HFF-Myc (cell line): ENCODE data around the gene DOLPP1.

ENCODE experiments used
- DNase-seq: peaks from one replicate; pipeline ENCODE4 v3.0.0-alpha.2; 2011; ENCODE audit warnings: low read depth; ENCODE audit errors: extremely low read depth
- H3K4me3 ChIP-seq: replicated peaks from 2 replicates; pipeline ENCODE4 v1.5.1; 2011; ENCODE audit warnings: low read depth, mild to moderate bottlenecking, control low read depth, low read length
- TF ChIP-seq, protein P1 (sequence below): IDR thresholded peaks from 2 replicates; pipeline ENCODE4 v1.5.1; 2012; ENCODE audit warnings: mild to moderate bottlenecking, low read depth, low read length, control low read depth; ENCODE audit errors: missing control alignments

Gene DOLPP1

DNA sequence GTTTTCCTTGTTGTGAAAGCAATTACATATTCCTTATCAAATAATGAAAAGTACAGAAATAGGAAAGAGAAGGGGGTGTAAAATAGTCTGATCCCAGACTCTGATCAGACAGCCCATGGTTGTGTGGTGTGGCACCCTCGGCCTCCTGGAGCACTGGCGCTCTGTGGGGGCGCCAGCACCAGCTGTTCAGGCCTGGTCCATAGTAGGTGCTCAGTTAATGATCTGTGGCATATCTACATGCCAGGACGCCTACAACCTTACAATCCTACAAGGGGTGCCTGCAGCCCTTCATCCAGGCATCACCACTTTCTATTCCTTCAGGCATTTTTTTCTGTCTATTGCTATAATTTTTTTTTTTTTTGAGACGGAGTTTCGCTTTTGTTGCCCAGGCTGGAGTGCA lies 27.9 kb upstream of the DOLPP1 start:
- DNase-seq, result no peak
- no peak overlapping the region for H3K4me3 ChIP-seq
- TF ChIP-seq, protein P1, sequence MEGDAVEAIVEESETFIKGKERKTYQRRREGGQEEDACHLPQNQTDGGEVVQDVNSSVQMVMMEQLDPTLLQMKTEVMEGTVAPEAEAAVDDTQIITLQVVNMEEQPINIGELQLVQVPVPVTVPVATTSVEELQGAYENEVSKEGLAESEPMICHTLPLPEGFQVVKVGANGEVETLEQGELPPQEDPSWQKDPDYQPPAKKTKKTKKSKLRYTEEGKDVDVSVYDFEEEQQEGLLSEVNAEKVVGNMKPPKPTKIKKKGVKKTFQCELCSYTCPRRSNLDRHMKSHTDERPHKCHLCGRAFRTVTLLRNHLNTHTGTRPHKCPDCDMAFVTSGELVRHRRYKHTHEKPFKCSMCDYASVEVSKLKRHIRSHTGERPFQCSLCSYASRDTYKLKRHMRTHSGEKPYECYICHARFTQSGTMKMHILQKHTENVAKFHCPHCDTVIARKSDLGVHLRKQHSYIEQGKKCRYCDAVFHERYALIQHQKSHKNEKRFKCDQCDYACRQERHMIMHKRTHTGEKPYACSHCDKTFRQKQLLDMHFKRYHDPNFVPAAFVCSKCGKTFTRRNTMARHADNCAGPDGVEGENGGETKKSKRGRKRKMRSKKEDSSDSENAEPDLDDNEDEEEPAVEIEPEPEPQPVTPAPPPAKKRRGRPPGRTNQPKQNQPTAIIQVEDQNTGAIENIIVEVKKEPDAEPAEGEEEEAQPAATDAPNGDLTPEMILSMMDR, result no peak

DNA sequence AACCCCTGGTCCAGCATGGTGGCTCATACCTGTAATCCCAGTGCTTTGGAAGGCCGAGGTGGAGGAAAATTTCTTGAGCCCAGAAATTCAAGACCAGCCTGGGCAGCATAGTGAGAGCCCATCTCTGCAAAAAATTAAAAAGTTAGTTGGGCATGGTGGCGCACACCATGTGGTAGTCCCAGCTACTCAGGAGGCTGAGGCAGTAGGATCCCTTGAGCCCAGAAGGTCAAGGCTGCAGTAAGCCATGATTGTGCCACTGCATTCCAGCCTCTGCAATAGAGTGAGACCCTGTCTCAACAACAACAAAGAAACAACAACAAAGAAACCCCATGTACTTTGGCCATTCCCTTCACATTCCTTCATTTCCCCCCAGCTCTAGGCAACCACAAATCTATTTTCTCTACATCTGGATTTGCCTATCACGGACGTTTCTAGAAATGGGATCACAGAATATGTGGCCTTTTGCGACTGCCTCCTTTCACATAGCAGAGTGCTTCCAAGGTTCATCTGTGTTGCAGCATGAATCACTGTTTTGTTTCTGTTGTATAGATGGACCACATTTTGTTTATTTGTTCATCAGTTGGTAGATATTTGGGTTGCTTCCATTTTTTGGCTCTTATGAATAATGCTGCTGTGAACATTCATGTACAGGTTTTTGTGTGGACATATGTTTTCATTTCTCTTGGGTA lies 26.6 kb upstream of the DOLPP1 start:
- TF ChIP-seq, protein P1, result no peak
- DNase-seq, result no peak
- H3K4me3 ChIP-seq, result no peak overlapping the region

DNA sequence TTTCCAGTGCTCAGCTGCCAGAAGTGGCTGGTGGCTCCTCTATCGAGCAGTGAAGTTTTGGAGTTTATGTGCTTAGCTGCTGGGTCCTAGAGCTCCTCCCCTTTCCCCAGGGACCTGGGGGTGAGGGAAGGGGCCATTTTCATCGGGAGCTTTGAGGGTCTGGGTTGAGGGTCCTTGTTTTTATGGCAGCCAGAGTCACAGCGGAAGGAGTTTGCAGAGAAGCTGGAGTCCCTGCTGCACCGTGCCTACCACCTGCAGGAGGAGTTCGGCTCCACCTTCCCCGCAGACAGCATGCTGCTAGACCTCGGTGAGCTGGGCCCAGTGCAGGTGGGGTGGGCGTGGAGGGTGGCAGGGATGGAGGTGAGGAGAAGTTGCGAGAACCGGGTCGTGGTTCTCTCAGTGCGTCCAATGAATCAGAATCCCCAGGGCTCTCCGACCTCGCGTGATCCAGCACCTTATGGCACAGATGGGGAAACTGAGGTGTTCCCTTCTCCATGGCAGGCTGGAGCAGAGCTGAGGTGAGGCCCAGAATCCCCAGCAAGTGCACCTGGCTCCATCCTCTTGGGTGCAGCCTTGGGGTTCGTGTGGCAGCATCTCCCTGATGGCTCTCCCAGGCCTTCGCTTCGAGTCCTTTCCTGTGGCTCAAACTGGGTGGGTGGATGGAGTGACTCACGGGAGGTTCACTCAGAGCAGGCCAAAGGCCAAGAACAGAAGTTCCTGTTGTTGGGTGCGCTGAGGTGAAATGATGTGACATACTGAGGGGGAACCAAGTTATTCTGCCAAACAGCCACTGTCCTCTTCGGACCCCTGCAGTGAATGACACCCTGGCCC lies 21.7 kb upstream of the DOLPP1 start:
- TF ChIP-seq, protein P1, result no peak
- no peak overlapping the region for H3K4me3 ChIP-seq
- no peak for DNase-seq

DNA sequence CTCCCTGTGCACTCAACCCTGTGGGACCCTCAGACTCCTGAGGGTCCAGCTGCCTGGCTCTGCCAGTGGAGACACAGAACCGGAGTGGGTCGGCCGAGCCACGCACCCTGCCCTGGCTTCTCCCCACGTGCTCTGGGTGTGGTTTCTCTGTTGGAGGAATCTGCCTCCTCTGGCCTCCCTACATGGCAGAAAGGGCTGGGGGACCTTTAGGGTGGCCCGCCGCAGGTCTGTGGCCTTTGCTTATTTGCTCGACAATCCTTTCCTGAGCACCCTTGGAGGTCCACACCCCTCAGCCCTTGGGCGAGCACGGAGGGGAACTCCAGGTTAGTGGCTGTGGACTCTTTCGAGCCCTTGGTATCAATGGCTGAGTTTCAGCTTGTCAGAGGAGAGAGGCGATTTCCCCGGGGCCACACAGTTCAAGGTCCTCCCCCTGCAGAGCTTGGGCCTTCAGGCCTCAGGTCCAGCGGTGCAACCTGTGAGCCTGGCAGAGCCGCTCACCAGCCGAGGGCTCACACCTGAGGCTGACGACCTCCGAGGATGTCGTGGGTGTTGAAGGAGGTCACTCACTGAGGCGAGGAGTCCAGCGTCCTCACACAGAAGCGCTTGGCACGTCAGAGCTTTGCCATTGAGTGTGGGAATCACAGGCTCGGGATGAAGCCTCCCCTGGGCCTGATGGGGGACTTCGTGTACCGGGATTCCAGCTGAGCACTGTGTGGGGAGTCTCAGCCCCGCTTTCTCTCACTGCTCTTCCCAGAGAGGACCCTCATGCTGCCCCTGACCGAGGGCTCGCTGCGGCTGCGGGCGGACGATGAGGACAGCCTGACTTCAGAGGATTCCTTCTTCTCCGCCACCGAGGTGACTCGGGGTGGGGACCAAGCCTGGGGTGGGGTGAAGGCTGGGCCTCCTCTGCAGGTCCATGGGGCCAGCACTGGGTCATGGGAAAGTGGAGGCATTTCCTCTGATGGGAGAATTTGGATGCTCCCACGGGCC lies 20.8 kb upstream of the DOLPP1 start:
- TF ChIP-seq, protein P1, result no peak
- DNase-seq, result no peak
- H3K4me3 ChIP-seq, result no peak overlapping the region

DNA sequence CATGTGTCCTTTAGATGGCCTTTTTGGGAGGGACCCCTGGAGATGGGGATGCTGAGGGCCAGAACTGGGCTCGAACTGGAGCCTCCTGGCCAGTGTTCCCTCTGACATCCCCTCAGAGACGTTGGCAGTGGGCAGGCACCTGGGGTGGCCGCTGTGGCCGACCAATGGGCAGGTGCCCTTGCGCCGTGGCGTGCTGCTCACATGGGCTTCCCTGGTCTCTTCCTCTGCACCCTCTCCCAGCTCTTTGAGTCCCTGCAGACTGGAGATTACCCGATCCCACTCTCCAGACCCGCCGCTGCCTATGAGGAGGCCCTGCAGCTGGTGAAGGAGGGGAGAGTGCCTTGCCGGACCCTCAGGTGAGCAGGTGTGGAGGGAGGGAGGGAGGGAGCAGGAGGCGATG lies 19.9 kb upstream of the DOLPP1 start:
- H3K4me3 ChIP-seq, result no peak overlapping the region
- DNase-seq, result no peak
- TF ChIP-seq, protein P1, result no peak

DNA sequence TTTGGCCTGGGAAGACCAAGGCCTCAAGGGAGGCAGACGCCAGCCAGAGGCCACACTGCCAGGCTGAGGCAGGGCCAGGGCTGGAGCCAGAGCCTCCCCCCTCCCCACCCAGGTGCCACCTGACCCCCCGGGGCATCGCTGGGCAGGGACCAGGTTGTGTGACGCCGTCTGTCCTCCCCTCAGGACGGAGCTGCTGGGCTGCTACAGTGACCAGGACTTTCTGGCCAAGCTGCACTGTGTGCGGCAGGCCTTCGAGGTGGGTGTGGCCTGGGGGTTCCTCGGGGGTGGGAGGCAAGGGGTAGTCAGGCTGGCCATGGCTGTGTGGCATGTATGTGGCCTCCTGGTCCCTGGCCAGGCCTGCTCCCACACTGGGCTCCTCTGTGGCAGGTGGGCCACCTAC lies 17.9 kb upstream of the DOLPP1 start:
- H3K4me3 ChIP-seq, result no peak overlapping the region
- TF ChIP-seq, protein P1, result no peak
- no peak for DNase-seq
